HG02870 (cell line): Measurements from ENCODE around the gene SNAP23.

Experiments used
- ATAC-seq: cut with Tn5 transposase; IDR thresholded peaks from one replicate; pipeline ENCODE4 v1.9.1; 2021; ENCODE audit warnings: mild to moderate bottlenecking, moderate library complexity; ENCODE audit not compliant: unreplicated experiment

The SNAP23 gene

GRCh38 chr15:42494998-42495360 lies 455 bp upstream of the SNAP23 start:
- ATAC-seq: no peak

GRCh38 chr15:42498212-42499068 lies 3.0 kb downstream of the SNAP23 start:
- ATAC-seq: no peak

DNA sequence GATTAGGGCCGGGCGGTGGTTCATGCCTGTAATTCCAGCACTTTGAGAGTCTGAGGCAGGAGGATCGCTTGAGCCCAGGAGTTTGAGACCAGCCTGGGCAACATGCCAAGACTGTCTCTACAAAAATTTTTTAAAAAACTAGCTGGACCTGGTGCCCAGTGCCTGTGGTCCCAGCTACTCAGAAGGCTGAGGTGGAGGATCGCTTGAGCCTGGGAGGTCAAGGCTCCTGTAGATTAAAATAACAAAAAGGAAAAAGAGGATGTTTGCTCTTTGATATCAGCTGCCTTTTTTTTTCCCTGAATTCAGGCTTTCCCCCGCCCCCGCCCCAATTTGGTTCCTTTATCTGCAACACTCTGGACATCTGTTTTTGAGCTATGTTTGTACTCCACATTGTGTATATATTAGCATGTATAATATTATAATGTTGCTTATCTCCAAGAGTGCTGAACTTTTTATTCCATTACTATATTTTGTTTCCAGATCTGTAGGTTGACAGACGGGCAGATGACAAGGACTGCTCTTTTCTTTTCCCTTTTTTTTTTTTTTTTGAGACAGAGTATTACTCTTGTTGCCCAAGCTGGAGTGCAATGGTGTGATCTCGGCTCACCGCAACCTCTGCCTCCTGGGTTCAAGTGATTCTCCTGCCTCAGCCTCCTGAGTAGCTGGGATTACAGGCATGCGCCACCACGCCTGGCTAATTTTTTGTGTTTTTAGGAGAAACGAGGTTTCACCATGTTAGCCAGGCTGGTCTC lies 4.6 kb downstream of the SNAP23 start:
- ATAC-seq: no peak

DNA sequence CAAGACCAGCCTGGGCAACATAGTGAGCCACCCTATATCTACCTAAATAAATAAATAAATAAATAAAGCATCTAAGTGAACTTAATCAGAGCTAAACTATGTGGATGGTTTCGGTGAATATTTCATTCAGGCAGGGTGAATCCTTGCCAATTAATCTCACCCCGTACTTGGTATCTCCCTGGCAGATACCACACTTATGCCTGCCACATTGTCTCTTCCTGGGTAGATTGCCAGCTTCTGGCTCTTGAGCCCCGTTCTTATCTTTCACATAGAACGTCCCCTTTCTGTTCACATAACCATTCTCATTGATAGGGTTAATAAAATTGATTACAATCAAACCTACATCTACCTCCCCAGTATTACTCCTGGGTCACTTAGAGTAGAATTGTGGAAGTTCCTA lies 7.0 kb downstream of the SNAP23 start:
- no peak for ATAC-seq

DNA sequence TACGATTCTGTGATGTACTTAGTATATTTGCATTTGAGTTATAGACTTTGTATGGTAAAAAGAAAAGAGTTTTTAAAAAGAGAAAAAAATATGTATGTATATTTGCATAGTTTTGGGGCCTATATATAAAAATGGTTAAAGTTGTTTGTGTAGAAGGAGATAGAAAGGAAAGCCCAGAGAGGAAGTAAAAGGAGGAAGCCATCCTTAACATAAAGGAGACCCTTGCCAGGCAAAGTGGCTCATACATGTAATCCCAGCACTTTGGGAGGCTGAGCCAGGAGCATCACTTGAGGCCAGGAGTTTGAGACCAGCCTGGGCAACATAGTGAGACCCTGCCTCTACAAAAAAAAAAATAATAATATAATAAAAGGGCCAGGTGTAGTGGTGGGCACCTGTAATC lies 8.4 kb downstream of the SNAP23 start:
- no peak for ATAC-seq

- ATAC-seq: no peak
These were observed 9.2 kb downstream of the SNAP23 start for GRCh38 chr15:42504631-42505030.

- ATAC-seq: no peak
These were observed 12.1 kb downstream of the SNAP23 start for GRCh38 chr15:42507514-42507913.

GRCh38 chr15:42508263-42508690 lies 12.8 kb downstream of the SNAP23 start:
- ATAC-seq: no peak

- ATAC-seq: no peak
These were observed 15.0 kb downstream of the SNAP23 start for GRCh38 chr15:42510258-42511006.

- no peak for ATAC-seq
These were observed 15.6 kb downstream of the SNAP23 start for GRCh38 chr15:42511007-42511391.

DNA sequence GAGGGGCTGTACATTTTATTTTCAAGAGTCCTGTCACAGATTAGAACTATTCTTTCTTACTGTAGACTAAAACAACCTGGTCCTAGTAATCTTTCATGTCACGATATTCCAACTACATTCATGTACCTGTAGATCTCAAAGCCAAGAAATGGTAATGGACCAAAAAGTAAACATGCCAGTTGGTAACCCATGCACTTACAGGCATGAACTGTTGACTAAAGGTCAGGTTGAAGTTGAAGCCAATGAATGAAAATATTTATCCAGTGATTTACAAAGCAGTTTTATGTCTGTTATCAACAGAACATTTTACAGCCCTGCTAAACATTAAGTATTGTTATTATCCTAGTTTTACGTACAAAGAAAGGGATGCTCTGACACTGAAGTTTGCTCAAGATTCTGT lies 27.9 kb downstream of the SNAP23 start:
- ATAC-seq: no peak

DNA sequence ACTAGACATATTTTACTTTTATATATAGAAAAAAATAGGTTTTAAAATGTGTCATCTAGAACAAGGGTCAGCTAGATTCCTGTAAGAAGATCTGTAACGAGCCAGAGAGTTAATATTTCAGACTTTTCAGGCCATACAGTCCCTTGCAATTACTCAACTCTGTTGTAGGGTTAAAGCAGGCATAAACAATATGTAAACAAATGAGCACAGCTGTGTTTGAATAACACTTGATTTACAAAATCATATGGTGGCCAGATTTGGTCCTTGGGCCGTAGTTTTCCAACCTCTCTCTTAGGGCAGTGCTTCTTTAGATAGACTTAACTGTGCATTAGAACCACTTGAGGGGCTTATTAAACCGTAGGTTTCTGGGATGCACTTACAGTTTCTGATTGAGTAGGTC lies 33.5 kb downstream of the SNAP23 start:
- ATAC-seq: no peak

DNA sequence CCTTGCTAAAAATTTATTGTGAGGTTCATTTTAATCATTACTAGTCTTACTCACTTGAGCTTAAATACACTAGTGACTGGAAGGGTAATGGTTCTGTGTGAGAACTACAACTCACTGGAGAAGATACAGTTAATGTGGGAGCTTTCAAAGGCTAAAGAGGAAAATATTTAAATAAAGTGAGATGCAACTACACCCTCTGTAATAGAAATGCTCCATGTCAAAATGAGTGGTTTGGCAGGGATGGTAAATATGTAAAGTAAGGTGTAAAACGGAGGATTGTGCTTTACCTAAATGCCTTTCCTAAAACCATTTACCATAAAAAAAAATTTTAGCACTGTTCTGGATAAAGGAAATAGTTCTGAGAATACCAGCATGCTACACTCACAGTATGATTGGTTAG lies 37.8 kb downstream of the SNAP23 start:
- ATAC-seq: no peak

DNA sequence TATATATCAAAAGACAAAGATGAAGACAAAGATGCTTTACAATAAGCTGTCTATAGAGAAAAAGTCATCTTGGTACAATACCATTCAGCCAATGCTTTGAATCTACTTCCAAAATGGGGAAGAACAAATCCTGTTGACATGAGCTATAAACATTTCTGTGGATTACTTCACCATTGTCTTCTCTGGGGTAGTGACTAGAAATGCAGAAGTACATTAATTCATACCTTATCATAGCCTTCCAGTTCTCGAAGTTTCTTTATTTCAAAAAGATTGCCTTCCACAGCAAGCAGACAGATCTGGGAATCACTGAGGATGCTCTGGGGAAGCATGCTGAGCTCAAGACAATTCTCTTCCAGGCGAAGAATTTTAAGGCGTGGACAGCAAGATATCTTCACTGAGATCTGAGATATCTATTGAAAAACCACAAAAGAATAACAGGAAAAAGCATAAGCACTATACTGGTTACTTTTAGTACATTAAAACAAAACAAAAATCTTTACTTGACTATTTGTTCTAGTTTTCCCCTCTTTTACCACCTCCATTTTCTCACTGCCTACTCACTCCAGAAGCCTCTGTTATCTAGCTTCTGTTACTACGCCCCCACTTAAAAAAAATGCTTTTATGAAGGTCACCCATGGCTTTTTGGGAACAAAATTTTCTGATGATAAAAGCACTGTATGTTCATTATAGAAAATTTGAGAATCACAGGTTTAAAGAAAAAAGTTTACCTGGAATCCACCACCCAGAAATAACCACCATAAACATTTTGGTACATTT lies 49.6 kb downstream of the SNAP23 start:
- no peak for ATAC-seq

DNA sequence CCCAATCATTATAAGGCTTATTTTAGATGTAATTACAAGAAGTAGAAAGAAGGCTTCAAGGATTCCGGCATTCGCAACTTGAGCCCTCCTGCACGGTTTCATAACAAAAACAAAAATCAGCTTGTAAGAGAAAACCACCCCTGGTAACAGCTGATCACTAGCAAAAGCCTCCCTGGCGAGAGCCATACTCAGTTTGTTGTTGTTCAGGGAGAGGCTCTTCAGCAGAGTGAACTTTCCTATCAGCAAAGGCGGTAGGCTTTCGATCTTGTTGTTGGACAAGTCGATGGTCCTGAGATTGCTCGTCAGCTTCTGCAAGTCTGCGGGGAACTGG lies 52.4 kb downstream of the SNAP23 start:
- ATAC-seq: peak; percentile 6

DNA sequence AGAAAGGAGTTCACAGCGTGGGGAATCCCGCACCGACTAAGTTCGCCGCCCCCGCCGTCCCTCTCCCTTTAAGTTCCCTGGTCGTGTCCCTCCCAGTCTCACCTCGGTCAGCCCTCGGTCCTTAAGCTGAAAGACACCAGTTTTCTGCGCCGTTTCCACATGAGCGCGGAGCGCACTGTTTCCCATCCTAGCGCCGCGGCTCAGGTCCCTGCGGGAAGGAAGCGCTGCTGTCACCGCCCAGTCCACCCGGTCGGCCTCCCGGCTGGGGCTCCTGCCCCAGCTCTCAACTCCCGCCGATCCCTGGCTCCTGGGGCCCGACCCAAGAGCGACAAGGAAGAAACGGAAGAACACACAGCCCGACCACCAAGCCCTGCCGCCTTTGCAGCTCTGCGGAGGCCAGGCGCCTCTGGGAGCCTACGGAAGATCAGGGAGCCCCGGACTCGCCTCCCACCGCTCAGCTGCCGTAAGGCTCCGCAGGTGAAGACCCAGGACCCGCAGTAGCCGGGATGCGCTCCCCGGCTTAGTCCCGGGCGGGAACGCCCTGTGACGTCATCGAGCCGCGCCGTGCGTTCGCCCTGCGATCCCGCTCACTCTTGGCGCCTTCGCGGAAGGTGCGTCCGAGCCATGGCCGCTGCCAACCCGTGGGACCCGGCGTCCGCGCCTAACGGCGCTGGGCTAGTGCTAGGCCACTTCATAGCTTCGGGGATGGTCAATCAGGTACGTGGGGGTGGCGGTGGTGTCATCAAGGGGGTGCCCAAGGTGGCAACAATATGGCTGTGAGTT lies 53.0 kb downstream of the SNAP23 start, which contains the start of the genes HAUS2 and LRRC57:
HAUS2 (plus strand) TSS at position 590 of the 783 bp plus-strand sequence; CDS start at position 625, 35 bp downstream.
LRRC57 (minus strand) TSS at position 545 of the 783 bp plus-strand sequence; CDS start at position 186, 359 bp downstream.
- peak; percentile 72 for ATAC-seq

DNA sequence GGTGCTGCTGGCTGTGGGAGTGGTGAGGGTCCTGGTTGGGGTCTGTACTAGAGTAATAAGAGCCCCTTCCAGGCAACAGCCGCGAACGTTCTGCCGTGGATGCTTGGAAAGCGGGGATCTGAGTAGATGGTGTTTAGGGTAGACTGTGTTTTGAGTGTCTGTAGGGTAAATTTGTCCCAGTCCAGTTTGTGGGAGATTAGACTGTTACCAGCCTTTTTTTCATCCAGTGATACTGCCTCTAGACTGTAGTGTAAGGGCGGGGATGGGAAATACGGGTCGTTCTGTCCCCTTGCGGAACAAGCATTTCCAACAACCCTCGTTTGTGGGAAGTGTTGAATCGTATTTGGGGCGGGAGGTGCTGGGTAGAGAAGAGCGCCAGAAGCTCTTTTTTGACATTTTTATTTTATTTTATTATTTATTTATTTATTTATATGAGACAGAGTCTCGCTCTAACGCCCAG lies 53.6 kb downstream of the SNAP23 start:
- peak; percentile 28 for ATAC-seq

DNA sequence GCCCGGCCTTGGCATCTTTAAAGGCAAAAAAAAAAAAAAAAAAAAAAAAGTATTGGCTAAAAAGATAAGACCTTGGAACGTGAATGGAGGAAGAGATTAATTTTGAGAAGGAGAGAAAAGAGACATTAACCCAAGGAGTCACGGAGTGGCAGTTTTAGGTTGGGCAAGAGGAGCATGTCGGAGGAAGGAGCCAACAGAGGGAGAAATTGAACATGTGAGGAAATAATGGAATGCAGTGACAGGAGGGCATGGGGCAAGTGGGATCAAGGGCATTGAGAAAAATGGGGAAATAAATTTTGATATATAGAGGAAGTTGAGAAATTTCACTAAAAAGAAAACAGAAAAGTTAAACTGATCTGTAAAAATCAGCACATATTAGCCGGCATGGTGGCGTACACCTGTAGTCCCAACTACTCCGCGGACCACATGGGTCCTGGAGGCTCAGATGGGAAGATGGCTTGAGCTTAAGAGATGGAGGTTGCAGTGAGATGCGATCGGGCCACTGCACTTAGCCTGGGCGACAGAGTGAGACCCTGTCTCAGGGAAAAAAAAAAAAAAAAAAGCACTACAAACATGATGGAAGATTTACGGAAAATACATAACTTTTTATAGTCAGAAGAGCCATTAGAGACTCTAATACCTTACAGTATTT lies 54.4 kb downstream of the SNAP23 start:
- no peak for ATAC-seq

DNA sequence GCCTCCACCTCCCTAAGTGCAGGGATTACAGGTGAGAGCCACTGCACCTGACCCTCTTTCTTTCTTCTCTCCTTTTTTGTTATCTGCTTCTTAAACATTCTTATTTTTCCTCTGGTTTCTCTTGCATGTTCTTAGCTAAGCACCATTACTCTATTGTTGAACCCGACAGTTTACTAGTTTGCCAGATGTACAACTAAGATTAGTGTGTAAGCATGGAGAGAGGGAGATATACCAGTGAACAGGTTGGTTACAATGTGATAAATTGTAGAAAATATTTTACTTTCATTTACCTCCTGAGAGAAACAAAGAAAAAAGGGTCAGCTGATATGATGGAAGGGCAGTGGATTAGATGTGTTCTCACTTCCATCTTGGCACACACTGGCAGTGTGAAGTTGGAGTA lies 58.1 kb downstream of the SNAP23 start:
- ATAC-seq: no peak
